ENCODE measurements around the gene LIMCH1.

Gene LIMCH1

DNA sequence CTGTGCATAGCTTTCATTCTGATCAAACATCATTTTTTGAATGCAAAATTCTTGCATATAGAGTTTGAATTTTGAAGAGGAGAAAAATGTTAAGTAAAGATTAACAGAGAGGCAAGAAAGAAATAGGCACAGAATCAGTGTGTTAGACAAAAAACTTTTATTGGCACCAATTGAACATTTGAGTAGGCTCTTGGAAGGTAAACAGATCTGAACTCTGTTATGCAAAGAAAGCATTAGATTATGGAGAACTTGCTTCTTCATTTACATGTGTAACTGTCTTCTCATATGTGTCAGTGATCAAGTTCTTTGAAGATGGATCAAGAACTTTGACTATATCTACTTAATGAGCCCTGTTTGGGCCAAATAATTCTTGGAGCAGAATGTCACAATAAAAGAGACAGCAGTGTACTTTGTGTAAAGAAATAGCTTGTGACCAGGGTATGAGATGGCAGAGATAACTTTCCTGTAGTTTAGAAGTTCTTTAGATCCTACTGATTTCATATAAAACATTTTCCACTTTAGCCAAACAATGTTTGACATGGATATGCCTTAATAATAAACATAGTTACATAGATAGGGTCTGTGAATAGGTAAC lies 61.3 kb downstream of the LIMCH1 start:
- DNase-seq (ENCODE audit: low read depth, low spot score): no peak

DNA sequence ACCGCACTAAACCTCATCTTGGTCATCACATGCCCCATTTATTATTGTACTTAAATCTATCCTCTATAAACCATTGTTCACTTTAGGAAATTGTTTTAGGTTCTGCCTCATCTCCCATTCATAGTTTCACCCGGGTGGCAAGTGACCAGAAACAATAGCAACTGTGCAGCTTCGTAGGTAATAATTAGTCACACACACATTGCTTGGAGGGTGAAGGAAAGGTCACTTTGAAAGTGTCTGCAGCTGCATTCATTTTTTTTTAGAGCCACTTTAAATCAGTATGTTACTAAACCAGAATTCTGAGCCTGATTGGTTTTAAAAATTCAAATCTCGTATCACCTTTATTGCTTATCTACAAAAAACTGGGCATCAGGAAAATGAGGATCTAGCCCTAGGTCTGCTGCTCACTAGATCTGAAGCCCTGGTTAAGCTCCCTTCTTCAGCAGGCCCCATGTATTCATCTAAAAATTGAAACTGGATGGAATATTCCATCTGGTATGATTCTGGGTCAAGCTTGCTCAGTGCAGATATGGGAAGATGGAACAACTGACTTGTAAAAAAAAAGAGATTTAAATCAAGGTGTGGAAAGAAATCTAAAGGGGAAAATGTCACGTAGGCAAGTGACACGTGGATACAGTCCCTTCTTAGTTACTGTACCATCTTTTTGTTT lies 62.4 kb downstream of the LIMCH1 start:
- DNase-seq (ENCODE audit: low read depth, low spot score): no peak
- Histone ChIP-seq H3K9ac (ENCODE audit: insufficient read length) (no peak overlapping the region), H3K36me3 (ENCODE audit: insufficient read depth, low read length) (no peaks in the 10 kb centered on the region), H3K9me3 (ENCODE audit: low read depth, low read length) (no peaks in the 10 kb centered on the region), H3K4me3 (no peak overlapping the region), H3K27ac (no peak overlapping the region)
- TF ChIP-seq POLR2AphosphoS5 (IDR thresholded peaks at IDR 0.05; ENCODE audit: borderline replicate concordance, low read depth, low read length): no peak
- no peak for TF ChIP-seq EZH2 (IDR thresholded peaks at IDR 0.05)
- no peak for TF ChIP-seq FOXP2 (optimal IDR thresholded peaks at IDR 0.05; ENCODE audit: control extremely low read depth, extremely low read length, insufficient read depth)

More for the DNA sequence above, 61.3 kb downstream of the LIMCH1 start:
- no peak overlapping the region for H3K4me3 ChIP-seq
- H3K27ac ChIP-seq: no peak overlapping the region
- H3K36me3 ChIP-seq (ENCODE audit: insufficient read depth, low read length): no peaks in the 10 kb centered on the region
- no peaks in the 10 kb centered on the region for H3K9me3 ChIP-seq (ENCODE audit: low read depth, low read length)
- no peak overlapping the region for H3K9ac ChIP-seq (ENCODE audit: insufficient read length)
- TF ChIP-seq EZH2 (IDR thresholded peaks at IDR 0.05) (no peak), FOXP2 (optimal IDR thresholded peaks at IDR 0.05; ENCODE audit: control extremely low read depth, extremely low read length, insufficient read depth) (no peak), POLR2AphosphoS5 (IDR thresholded peaks at IDR 0.05; ENCODE audit: borderline replicate concordance, low read depth, low read length) (no peak)

DNA sequence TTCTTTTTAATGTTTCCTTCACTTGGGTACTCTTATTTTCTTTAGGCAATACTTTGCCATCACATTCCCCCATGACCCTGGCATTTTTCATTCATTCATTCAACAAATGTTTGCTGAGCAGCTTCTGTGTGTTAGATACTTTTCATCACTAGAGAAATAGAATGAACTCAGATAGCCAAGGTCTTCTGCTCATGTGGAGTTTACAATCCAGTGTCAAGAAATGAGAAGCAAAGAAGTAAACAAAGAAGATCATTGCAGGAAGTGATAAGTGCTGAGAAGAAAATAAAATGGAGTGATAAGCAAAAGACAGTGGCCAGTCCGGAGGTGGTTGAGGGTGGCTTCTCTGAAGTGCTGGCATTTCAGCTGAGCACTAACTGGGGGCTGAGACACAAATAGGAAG lies 63.1 kb downstream of the LIMCH1 start:
- TF ChIP-seq EZH2 (IDR thresholded peaks at IDR 0.05): no peak
- TF ChIP-seq POLR2AphosphoS5 (IDR thresholded peaks at IDR 0.05; ENCODE audit: borderline replicate concordance, low read depth, low read length): no peak
- no peak for TF ChIP-seq FOXP2 (optimal IDR thresholded peaks at IDR 0.05; ENCODE audit: control extremely low read depth, extremely low read length, insufficient read depth)
- no peak overlapping the region for H3K9ac ChIP-seq (ENCODE audit: insufficient read length)
- H3K27ac ChIP-seq: no peak overlapping the region
- no peaks in the 10 kb centered on the region for H3K9me3 ChIP-seq (ENCODE audit: low read depth, low read length)
- H3K4me3 ChIP-seq: no peak overlapping the region
- H3K36me3 ChIP-seq (ENCODE audit: insufficient read depth, low read length): no peaks in the 10 kb centered on the region
- DNase-seq (ENCODE audit: low read depth, low spot score): no peak

DNA sequence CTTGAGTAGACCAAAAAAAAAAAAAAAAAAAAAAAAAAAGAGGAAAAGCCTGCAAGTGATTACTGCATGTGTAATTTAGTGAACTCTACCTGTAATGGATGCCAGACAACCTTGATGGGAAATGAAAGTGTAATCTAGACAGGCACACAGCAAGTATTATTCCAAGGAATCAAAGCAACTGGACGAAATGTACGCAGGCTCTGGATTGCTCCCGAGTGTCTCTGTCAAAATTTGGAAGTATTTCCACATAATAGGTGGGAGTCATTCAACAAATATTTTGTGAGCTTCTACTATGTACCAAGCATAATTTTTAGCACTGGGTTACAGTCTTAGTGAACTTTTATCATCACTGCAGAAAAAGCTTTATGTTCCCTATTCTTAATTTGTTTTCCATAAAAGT lies 64.2 kb downstream of the LIMCH1 start:
- H3K4me3 ChIP-seq: no peak overlapping the region
- H3K27ac ChIP-seq: no peak overlapping the region
- no peaks in the 10 kb centered on the region for H3K9me3 ChIP-seq (ENCODE audit: low read depth, low read length)
- H3K9ac ChIP-seq (ENCODE audit: insufficient read length): no peak overlapping the region
- H3K36me3 ChIP-seq (ENCODE audit: insufficient read depth, low read length): no peaks in the 10 kb centered on the region
- no peak for TF ChIP-seq EZH2 (IDR thresholded peaks at IDR 0.05)
- no peak for TF ChIP-seq POLR2AphosphoS5 (IDR thresholded peaks at IDR 0.05; ENCODE audit: borderline replicate concordance, low read depth, low read length)
- no peak for TF ChIP-seq FOXP2 (optimal IDR thresholded peaks at IDR 0.05; ENCODE audit: control extremely low read depth, extremely low read length, insufficient read depth)
- no peak for DNase-seq (ENCODE audit: low read depth, low spot score)

DNA sequence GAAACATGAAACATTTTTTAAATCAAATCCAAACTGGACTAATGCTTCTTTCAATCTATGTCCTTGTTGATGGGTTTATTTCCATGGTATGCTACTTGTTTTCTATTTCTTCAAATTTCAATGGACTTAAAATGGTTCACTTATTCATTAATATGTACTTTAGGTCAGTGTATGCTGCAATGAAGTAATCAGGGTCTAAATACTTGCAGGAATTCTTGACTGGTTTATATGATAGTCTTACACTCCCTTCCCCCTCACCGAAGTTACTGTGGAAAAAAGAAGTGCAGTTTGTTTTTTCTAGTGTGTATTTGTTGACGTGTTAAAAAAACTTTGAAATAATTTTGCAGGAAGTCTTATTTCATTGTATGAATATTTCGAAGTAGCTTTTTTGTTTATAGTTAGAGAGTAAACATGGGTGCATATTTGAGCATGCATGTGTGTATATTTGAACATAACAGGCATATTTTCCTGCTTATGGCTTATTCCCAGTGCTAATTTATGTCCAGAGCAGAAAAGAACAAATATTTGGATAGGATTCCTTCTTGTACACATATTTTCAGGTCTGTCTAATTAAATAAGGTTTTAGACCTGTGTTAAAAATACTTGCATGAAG lies 65.0 kb downstream of the LIMCH1 start:
- no peaks in the 10 kb centered on the region for H3K9me3 ChIP-seq (ENCODE audit: low read depth, low read length)
- DNase-seq (ENCODE audit: low read depth, low spot score): no peak
- H3K9ac ChIP-seq (ENCODE audit: insufficient read length): no peak overlapping the region
- no peak for TF ChIP-seq FOXP2 (optimal IDR thresholded peaks at IDR 0.05; ENCODE audit: control extremely low read depth, extremely low read length, insufficient read depth)
- no peak for TF ChIP-seq POLR2AphosphoS5 (IDR thresholded peaks at IDR 0.05; ENCODE audit: borderline replicate concordance, low read depth, low read length)
- no peak for TF ChIP-seq EZH2 (IDR thresholded peaks at IDR 0.05)
- no peak overlapping the region for H3K27ac ChIP-seq
- no peak overlapping the region for H3K4me3 ChIP-seq
- no peaks in the 10 kb centered on the region for H3K36me3 ChIP-seq (ENCODE audit: insufficient read depth, low read length)

DNA sequence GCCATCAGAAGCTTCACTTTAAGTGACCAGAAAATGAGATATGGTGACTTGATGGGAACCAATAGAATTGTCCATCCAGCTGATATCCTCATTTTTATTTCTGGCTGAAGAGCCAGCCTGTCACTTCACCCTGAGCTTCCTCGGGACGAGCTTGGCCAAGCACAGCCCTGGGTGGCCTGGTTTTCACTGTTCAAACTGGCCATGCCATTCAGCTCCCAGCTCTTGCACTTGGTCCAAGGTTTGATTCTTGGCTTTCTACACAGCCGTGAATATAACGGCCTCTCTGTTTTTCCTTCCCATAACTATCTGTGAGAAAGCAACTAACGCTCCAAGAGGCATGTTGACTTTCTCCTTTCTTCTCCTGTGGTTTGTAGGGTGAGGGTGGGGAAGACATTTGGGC lies 71.9 kb downstream of the LIMCH1 start:
- Histone ChIP-seq H3K9me3 (ENCODE audit: low read depth, low read length) (no peaks in the 10 kb centered on the region), H3K4me3 (no peak overlapping the region), H3K27ac (no peak overlapping the region), H3K9ac (ENCODE audit: insufficient read length) (no peak overlapping the region), H3K36me3 (ENCODE audit: insufficient read depth, low read length) (no peaks in the 10 kb centered on the region)
- TF ChIP-seq FOXP2 (optimal IDR thresholded peaks at IDR 0.05; ENCODE audit: control extremely low read depth, extremely low read length, insufficient read depth) (no peak), EZH2 (IDR thresholded peaks at IDR 0.05) (no peak), POLR2AphosphoS5 (IDR thresholded peaks at IDR 0.05; ENCODE audit: borderline replicate concordance, low read depth, low read length) (no peak)
- DNase-seq (ENCODE audit: low read depth, low spot score): no peak

DNA sequence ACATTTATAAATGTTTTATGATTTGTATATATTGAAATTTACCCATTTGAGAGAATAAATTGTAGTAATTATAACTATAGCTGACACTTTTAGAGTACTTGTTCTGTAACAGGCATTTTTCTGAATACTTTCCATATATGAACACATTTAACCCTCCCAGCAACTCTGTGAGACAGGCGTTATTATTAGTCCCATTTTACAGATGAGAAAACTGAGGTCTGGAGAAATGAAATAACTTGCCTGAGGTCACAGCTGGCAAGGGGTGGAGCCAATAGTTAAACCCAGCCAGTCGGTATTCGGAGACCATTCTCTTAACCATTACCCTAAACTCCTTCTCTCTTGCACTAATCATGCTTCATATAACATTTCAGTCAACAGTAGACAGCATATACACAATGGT lies 72.5 kb downstream of the LIMCH1 start:
- no peak for DNase-seq (ENCODE audit: low read depth, low spot score)
- Histone ChIP-seq H3K36me3 (ENCODE audit: insufficient read depth, low read length) (no peaks in the 10 kb centered on the region), H3K9me3 (ENCODE audit: low read depth, low read length) (no peaks in the 10 kb centered on the region), H3K27ac (no peak overlapping the region), H3K4me3 (no peak overlapping the region), H3K9ac (ENCODE audit: insufficient read length) (no peak overlapping the region)
- TF ChIP-seq FOXP2 (optimal IDR thresholded peaks at IDR 0.05; ENCODE audit: control extremely low read depth, extremely low read length, insufficient read depth): no peak
- TF ChIP-seq EZH2 (IDR thresholded peaks at IDR 0.05): no peak
- TF ChIP-seq POLR2AphosphoS5 (IDR thresholded peaks at IDR 0.05; ENCODE audit: borderline replicate concordance, low read depth, low read length): no peak

DNA sequence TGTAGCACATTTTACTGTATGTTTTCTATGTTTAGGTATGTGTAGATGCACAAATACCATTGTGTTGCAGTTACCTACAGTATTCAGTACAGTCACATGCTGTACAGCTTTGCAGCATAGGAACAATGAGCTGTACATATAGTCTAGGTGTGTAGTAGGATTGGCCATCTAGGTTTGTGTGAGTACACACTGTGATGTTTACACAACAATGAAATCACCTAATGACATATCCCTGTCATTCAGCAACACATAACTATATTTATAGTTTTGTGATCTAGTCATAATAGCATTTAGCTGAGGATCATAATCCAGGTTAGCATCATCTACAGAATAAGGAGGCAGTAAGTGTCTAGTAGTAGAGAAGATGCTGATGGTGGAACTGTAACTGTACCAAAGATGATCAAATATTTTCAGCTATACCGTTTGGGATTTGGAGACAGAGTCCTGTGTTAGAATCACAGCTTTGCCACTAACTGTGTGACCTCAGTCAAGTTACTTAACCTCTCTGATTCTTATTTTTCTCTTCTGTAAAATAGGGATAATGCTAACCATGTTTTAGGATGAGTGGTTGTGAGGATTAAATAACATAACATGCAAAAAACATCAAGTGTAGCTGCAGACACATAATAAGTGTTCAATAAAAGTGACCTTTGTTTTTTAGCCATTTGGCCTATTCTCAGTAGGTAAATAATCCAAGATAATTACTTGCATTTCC lies 73.3 kb downstream of the LIMCH1 start:
- TF ChIP-seq FOXP2 (optimal IDR thresholded peaks at IDR 0.05; ENCODE audit: control extremely low read depth, extremely low read length, insufficient read depth) (no peak), POLR2AphosphoS5 (IDR thresholded peaks at IDR 0.05; ENCODE audit: borderline replicate concordance, low read depth, low read length) (no peak), EZH2 (IDR thresholded peaks at IDR 0.05) (no peak)
- Histone ChIP-seq H3K4me3 (no peak overlapping the region), H3K9ac (ENCODE audit: insufficient read length) (no peak overlapping the region)

More for the DNA sequence above, 73.3 kb downstream of the LIMCH1 start:
- no peak for DNase-seq (ENCODE audit: low read depth, low spot score)
- H3K9me3 ChIP-seq (ENCODE audit: low read depth, low read length): no peaks in the 10 kb centered on the region
- no peaks in the 10 kb centered on the region for H3K36me3 ChIP-seq (ENCODE audit: insufficient read depth, low read length)
- no peak overlapping the region for H3K27ac ChIP-seq
